Middle frontal gyrus (tissue), 1 donor: ENCODE measurements around the gene MAP1B.

ENCODE experiments used
- DNase-seq: peaks from one replicate; pipeline ENCODE4 v3.0.0-alpha.2; 2015; ENCODE audit warnings: low spot score; ENCODE audit errors: extremely low spot score

Gene MAP1B

GRCh38 chr5:72188166-72188565 lies 80.9 kb downstream of the MAP1B start:
- no peak for DNase-seq

GRCh38 chr5:72189146-72189545 lies 81.9 kb downstream of the MAP1B start:
- DNase-seq = no peak

- no peak for DNase-seq
These were observed 84.1 kb downstream of the MAP1B start for GRCh38 chr5:72191404-72191803.

- DNase-seq = no peak
These were observed 87.6 kb downstream of the MAP1B start for GRCh38 chr5:72194846-72195245.

- DNase-seq = no peak
These were observed 88.3 kb downstream of the MAP1B start for GRCh38 chr5:72195581-72195980.

- no peak for DNase-seq
These were observed 90.1 kb downstream of the MAP1B start for GRCh38 chr5:72197393-72197792.

- no peak for DNase-seq
These were observed 92.4 kb downstream of the MAP1B start for GRCh38 chr5:72199681-72200080.

- no peak for DNase-seq
These were observed 95.1 kb downstream of the MAP1B start for GRCh38 chr5:72202331-72202825.

- no peak for DNase-seq
These were observed 96.1 kb downstream of the MAP1B start for GRCh38 chr5:72203251-72203845.

GRCh38 chr5:72204946-72205345 lies 97.7 kb downstream of the MAP1B start:
- no peak for DNase-seq

- no peak for DNase-seq
These were observed 98.2 kb downstream of the MAP1B start for GRCh38 chr5:72205431-72206009.

GRCh38 chr5:72206160-72206559 lies 98.9 kb downstream of the MAP1B start:
- DNase-seq = no peak

GRCh38 chr5:72206994-72207393 lies 99.7 kb downstream of the MAP1B start:
- DNase-seq = no peak

GRCh38 chr5:72208324-72208926 lies 101.2 kb downstream of the MAP1B start:
- no peak for DNase-seq

- no peak for DNase-seq
These were observed 102.2 kb downstream of the MAP1B start for GRCh38 chr5:72209147-72210115.

GRCh38 chr5:72210888-72211678 lies 103.8 kb downstream of the MAP1B start:
- no peak for DNase-seq

- DNase-seq = no peak
These were observed 104.9 kb downstream of the MAP1B start for GRCh38 chr5:72212171-72212570.

- DNase-seq = no peak
These were observed 106.2 kb downstream of the MAP1B start for GRCh38 chr5:72213482-72213881.

GRCh38 chr5:72214168-72214567 lies 106.9 kb downstream of the MAP1B start:
- no peak for DNase-seq

GRCh38 chr5:72216756-72217155 lies 109.5 kb downstream of the MAP1B start:
- DNase-seq = no peak

GRCh38 chr5:72221099-72221498 lies 113.8 kb downstream of the MAP1B start:
- DNase-seq = no peak
